ENCODE results near the gene TBXA2R. TPM values are rescaled to one million over a fixed set of nuclear protein-coding genes. Genes with fewer than 3 reads are reported as not detected.

Gene TBXA2R
- total and polyA plus RNA-seq, 2 experiments from 2014 or later = 0.42 to 0.73 TPM

DNA sequence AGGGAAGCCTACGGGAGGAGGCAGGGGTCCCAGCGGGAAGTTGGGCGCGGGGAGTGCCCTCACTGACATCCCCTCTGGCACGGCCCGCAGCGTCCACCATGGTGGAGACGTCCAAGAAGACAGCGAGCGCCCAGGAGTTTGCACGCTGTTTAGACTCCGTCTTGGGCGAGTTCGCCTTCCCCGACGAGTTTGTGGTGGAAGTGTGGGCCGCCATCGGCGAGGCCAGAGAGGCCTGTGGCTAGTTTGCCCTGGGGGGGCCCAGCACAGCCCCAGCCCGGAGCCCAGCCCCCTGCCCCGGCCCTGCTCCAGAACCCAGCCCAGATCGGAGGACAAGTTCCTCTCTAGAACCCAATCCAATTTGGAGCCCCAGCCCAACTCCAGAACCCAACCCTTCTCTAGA lies 16.7 kb downstream of the TBXA2R start:
- Mint-ChIP-seq H3K36me3 (ENCODE audit: low read depth) (peaks cover 3% of the 10 kb centered on the region; the same call in 2 of the 3 replicates), H3K9me3 (peaks cover 17% of the 10 kb centered on the region), H3K4me3 (no peak overlapping the region), H3K27ac (no peak overlapping the region), H3K27me3 (ENCODE audit: insufficient read depth, low read depth, poor library complexity) (peaks cover 15% of the 10 kb centered on the region), H3K4me1 (no peaks in the 10 kb centered on the region)
- Histone ChIP-seq H2AFZ (no peak overlapping the region), H3K79me2 (replicated peaks; ENCODE audit: insufficient read depth) (no peaks in the 10 kb centered on the region), H3K4me3 (no peak overlapping the region), H3K27me3 (ENCODE audit: insufficient read depth) (peaks cover 24% of the 10 kb centered on the region), H3K9me2 (ENCODE audit: insufficient read depth) (no peaks in the 10 kb centered on the region), H3K27ac (ENCODE audit: low read depth) (no peak overlapping the region), H3K4me1 (ENCODE audit: insufficient read depth) (no peaks in the 10 kb centered on the region), H3K36me3 (ENCODE audit: insufficient read depth) (no peaks in the 10 kb centered on the region), H3F3A (replicated peaks; ENCODE audit: low read depth) (peaks cover 6% of the 10 kb centered on the region; the same call in 1 of the 2 replicates), H4K20me1 (replicated peaks; ENCODE audit: insufficient read depth) (no peaks in the 10 kb centered on the region), H3K4me2 (no peak overlapping the region)
- ATAC-seq = no peak
- no peak for DNase-seq (ENCODE audit: low spot score)
- TF ChIP-seq POLR2AphosphoS5 (IDR thresholded peaks at IDR 0.05; ENCODE audit: low read depth) = no peak
- no peak for TF ChIP-seq EZH2phosphoT487 (IDR thresholded peaks at IDR 0.05; ENCODE audit: unreplicated experiment)
- TF ChIP-seq, protein P1, sequence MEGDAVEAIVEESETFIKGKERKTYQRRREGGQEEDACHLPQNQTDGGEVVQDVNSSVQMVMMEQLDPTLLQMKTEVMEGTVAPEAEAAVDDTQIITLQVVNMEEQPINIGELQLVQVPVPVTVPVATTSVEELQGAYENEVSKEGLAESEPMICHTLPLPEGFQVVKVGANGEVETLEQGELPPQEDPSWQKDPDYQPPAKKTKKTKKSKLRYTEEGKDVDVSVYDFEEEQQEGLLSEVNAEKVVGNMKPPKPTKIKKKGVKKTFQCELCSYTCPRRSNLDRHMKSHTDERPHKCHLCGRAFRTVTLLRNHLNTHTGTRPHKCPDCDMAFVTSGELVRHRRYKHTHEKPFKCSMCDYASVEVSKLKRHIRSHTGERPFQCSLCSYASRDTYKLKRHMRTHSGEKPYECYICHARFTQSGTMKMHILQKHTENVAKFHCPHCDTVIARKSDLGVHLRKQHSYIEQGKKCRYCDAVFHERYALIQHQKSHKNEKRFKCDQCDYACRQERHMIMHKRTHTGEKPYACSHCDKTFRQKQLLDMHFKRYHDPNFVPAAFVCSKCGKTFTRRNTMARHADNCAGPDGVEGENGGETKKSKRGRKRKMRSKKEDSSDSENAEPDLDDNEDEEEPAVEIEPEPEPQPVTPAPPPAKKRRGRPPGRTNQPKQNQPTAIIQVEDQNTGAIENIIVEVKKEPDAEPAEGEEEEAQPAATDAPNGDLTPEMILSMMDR (conservative IDR thresholded peaks at IDR 0.05; ENCODE audit: low read depth in 2 of 2) = no peak
- TF ChIP-seq, protein P2, sequence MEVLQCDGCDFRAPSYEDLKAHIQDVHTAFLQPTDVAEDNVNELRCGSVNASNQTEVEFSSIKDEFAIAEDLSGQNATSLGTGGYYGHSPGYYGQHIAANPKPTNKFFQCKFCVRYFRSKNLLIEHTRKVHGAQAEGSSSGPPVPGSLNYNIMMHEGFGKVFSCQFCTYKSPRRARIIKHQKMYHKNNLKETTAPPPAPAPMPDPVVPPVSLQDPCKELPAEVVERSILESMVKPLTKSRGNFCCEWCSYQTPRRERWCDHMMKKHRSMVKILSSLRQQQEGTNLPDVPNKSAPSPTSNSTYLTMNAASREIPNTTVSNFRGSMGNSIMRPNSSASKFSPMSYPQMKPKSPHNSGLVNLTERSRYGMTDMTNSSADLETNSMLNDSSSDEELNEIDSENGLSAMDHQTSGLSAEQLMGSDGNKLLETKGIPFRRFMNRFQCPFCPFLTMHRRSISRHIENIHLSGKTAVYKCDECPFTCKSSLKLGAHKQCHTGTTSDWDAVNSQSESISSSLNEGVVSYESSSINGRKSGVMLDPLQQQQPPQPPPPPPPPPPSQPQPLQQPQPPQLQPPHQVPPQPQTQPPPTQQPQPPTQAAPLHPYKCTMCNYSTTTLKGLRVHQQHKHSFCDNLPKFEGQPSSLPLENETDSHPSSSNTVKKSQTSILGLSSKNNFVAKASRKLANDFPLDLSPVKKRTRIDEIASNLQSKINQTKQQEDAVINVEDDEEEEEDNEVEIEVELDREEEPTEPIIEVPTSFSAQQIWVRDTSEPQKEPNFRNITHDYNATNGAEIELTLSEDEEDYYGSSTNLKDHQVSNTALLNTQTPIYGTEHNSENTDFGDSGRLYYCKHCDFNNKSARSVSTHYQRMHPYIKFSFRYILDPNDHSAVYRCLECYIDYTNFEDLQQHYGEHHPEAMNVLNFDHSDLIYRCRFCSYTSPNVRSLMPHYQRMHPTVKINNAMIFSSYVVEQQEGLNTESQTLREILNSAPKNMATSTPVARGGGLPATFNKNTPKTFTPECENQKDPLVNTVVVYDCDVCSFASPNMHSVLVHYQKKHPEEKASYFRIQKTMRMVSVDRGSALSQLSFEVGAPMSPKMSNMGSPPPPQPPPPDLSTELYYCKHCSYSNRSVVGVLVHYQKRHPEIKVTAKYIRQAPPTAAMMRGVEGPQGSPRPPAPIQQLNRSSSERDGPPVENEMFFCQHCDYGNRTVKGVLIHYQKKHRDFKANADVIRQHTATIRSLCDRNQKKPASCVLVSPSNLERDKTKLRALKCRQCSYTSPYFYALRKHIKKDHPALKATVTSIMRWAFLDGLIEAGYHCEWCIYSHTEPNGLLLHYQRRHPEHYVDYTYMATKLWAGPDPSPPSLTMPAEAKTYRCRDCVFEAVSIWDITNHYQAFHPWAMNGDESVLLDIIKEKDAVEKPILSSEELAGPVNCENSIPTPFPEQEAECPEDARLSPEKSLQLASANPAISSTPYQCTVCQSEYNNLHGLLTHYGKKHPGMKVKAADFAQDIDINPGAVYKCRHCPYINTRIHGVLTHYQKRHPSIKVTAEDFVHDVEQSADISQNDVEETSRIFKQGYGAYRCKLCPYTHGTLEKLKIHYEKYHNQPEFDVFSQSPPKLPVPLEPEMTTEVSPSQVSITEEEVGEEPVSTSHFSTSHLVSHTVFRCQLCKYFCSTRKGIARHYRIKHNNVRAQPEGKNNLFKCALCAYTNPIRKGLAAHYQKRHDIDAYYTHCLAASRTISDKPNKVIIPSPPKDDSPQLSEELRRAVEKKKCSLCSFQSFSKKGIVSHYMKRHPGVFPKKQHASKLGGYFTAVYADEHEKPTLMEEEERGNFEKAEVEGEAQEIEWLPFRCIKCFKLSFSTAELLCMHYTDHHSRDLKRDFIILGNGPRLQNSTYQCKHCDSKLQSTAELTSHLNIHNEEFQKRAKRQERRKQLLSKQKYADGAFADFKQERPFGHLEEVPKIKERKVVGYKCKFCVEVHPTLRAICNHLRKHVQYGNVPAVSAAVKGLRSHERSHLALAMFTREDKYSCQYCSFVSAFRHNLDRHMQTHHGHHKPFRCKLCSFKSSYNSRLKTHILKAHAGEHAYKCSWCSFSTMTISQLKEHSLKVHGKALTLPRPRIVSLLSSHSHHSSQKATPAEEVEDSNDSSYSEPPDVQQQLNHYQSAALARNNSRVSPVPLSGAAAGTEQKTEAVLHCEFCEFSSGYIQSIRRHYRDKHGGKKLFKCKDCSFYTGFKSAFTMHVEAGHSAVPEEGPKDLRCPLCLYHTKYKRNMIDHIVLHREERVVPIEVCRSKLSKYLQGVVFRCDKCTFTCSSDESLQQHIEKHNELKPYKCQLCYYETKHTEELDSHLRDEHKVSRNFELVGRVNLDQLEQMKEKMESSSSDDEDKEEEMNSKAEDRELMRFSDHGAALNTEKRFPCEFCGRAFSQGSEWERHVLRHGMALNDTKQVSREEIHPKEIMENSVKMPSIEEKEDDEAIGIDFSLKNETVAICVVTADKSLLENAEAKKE (CRISPR knock-in tag; IDR thresholded peaks at IDR 0.05) = no peak
- TF ChIP-seq STAT1 (IDR thresholded peaks at IDR 0.05; ENCODE audit: unreplicated experiment) = no peak
- no peak for TF ChIP-seq EZH2 (IDR thresholded peaks at IDR 0.05; ENCODE audit: low read depth, unreplicated experiment)
- TF ChIP-seq ZNF114 (CRISPR knock-in tag; IDR thresholded peaks at IDR 0.05) = no peak
- TF ChIP-seq CREB1 (CRISPR knock-in tag; IDR thresholded peaks at IDR 0.05; ENCODE audit: low read depth) = no peak
- TF ChIP-seq ETS1 (IDR thresholded peaks at IDR 0.05) = no peak
- TF ChIP-seq ZNF331 (CRISPR knock-in tag; IDR thresholded peaks at IDR 0.05; ENCODE audit: low read depth) = no peak
- no peak for TF ChIP-seq REST (IDR thresholded peaks at IDR 0.05; ENCODE audit: unreplicated experiment)
- no peak for TF ChIP-seq NANOG (IDR thresholded peaks at IDR 0.05; ENCODE audit: borderline replicate concordance)
- TF ChIP-seq JUNB (IDR thresholded peaks at IDR 0.05; ENCODE audit: unreplicated experiment) = no peak

Data from GM23338 (cell line).